Measurements from ENCODE around the gene ANGPTL2.

GRCh38 chr9:127049581-127049980, 72.9 kb downstream of the ANGPTL2 start:
- TF ChIP-seq, protein P1, sequence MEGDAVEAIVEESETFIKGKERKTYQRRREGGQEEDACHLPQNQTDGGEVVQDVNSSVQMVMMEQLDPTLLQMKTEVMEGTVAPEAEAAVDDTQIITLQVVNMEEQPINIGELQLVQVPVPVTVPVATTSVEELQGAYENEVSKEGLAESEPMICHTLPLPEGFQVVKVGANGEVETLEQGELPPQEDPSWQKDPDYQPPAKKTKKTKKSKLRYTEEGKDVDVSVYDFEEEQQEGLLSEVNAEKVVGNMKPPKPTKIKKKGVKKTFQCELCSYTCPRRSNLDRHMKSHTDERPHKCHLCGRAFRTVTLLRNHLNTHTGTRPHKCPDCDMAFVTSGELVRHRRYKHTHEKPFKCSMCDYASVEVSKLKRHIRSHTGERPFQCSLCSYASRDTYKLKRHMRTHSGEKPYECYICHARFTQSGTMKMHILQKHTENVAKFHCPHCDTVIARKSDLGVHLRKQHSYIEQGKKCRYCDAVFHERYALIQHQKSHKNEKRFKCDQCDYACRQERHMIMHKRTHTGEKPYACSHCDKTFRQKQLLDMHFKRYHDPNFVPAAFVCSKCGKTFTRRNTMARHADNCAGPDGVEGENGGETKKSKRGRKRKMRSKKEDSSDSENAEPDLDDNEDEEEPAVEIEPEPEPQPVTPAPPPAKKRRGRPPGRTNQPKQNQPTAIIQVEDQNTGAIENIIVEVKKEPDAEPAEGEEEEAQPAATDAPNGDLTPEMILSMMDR (IDR thresholded peaks at IDR 0.05; ENCODE audit: low read depth, low read length, poor library complexity, severe bottlenecking) = no peak
- TF ChIP-seq EZH2phosphoT487 (IDR thresholded peaks at IDR 0.05; ENCODE audit: borderline replicate concordance, low read length) = no peak
